TTC549 (cell line): ENCODE measurements around the gene NXPH1.
"Not testable (repeated sequence)": the region's sequence is repeated elsewhere in the genome, so short reads cannot be mapped to it uniquely, and the experiment has no call there.

Experiments
- FAIRE-seq: peaks from 2 replicates; lab custom pipeline; 2012; peaks lifted over from hg19 to GRCh38; lab: Jason Lieb, UNC

Gene NXPH1

DNA sequence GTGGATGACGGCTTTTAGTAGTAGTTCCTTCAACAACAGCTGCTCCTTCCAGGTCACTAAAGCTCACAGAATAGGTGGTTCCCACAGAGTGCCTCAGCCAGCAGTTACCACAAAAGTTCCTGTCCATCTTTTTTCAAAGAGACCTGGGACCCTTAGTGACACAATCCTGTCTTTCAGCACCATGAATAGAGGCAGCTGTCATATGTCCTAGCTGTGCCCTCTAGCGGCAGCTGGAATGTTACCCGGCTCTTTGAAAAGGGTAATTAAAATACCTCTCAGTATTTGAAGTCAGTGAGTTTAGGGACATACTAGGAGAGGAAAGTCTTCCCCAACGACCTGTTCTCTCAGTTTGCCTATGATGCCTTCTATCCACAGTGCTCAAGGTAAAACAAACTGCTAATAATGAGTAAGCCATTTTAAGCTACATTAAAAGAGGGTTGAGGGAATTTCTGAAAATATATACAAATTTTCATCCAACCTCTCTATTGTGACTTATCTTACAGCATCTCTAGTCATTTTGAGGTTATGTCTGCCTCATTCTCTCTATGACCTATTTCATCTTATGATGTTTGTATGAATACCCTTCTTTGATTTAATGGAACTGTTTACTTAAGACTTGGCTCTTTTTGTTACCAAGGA is 290.8 kb downstream of the NXPH1 start:
- no peak for FAIRE-seq

GRCh38 chr7:8731756-8732155 is 298.3 kb downstream of the NXPH1 start:
- not testable (repeated sequence) for FAIRE-seq

GRCh38 chr7:8739837-8740236 is 306.4 kb downstream of the NXPH1 start:
- FAIRE-seq, result no peak

- no peak for FAIRE-seq
Observed at GRCh38 chr7:8742837-8743236, 309.4 kb downstream of the NXPH1 start.

DNA sequence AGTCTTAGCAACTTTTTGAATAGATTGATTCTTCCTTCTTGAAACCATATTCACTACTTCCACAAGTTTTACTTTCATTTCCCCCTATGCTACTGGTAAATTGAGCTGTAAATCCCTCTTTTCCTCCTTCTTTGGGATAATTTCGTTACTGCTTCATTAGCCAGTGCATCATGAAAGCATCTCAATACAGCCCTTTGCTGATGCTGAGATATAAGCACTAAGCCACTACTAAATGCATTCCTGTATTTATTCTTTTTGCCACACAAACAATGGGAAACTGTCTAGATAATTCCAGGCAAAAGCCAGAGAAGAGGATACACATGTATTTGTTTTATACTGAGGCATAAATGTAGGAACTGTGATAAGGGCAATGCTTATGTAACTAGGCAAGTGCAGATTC is 313.9 kb downstream of the NXPH1 start:
- no peak for FAIRE-seq

DNA sequence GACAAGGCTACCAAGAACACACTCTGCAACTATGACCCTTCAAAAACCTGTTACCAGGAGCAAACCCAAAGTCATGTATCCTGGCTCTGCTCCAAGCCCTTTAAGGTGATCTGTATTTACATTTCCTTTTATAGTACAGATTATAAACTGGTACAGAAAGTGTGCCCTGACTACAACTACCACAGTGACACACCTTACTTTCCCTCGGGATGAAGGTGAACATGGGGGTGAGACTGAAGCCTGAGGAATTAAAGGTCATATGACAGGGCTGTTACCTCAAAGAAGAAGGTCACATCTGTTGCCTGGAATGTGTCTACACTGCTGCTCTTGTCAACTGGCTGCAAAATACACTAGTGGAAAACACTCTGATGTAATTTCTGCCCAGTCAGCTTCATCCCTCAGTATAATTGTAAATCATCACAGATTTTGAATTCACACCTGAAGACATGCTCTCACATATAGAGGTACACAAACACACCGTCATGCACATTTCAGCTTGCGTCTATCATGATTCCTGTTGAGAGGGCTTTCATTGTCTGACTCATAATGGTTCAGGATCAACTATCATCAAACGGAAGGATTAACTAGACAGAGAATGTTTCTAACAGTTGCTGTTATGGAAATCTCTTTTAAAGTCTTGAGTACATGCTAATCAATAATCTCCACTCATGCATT is 318.3 kb downstream of the NXPH1 start:
- no peak for FAIRE-seq

DNA sequence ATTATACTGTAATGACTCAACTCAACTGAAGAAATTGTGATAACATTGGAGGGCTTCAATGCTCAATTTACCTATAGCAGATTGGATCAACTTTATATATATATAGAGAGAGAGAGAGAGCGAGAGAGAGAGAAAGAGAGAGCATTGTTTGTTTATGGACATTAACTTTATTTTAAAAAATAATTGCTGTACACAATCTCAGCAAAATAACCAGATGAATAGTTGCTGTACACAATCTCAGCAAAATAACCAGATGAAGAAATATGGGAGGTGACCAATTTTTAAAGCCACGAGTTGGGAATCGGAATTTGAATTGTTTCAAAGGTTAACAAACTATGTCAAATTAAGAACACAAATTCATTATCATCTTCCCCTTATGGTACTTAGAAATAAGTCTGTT is 319.9 kb downstream of the NXPH1 start:
- FAIRE-seq, result no peak

DNA sequence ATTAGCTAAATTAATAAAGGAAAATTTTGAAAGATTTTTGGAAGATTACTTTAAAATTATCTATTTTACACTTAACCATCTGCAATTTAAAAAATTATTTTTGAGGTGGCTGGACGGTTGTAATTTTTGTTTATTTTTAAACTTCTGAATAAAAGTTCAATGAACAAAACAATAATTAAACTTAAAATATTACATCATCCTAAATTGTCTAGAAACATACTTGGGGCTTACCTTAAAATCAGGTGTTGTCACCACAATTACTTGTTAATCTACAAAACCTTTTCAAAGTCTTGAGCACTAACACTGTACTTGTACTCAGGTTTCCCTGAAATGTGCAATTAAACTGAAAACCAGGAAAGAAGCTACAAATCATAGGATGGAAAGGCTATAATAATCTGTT is 328.3 kb downstream of the NXPH1 start:
- no peak for FAIRE-seq

- FAIRE-seq, result no peak
Observed at GRCh38 chr7:8762803-8763202, 329.4 kb downstream of the NXPH1 start.

- no peak for FAIRE-seq
Observed at GRCh38 chr7:8765374-8765773, 332.0 kb downstream of the NXPH1 start.

DNA sequence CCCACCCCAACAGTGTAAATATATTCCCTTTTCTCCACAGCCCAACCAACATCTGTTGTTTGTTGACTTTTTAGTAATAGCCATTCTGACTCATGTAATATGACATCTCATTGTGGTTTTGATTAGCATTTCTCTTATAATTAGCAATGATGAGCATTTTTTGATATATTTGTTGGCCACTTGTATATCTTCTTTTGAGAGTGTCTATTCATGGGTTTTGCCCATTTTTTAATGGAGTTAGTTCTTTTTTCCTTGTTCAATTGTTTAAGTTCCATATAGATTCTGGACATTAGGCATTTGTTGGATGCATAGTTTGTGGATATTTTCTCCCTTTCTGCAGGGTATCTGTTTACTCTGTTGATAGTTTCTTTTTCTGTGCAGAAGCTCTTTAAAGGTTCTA is 340.1 kb downstream of the NXPH1 start:
- FAIRE-seq, result no peak

DNA sequence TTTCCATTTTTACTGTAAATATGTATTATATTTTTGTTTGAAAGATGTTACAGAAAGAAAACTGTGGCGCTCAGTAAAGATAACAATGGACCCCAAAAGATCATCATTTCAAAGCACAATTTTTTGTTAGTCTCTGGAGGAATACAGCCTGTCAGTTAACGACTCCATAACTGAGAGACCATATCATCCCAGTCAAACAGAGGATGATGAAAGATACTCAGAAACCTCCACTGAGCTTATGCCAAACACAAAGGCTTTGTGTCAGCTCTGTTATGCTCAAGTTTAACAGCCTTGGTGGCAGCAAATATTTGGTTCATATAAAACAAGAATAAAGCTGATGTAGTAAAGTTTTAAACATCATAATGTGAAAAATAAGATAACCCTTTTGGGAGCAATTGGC is 345.1 kb downstream of the NXPH1 start:
- FAIRE-seq, result no peak

- FAIRE-seq, result no peak
Observed at GRCh38 chr7:8781166-8781565, 347.8 kb downstream of the NXPH1 start.

GRCh38 chr7:8783229-8783628 is 349.8 kb downstream of the NXPH1 start:
- FAIRE-seq, result no peak

DNA sequence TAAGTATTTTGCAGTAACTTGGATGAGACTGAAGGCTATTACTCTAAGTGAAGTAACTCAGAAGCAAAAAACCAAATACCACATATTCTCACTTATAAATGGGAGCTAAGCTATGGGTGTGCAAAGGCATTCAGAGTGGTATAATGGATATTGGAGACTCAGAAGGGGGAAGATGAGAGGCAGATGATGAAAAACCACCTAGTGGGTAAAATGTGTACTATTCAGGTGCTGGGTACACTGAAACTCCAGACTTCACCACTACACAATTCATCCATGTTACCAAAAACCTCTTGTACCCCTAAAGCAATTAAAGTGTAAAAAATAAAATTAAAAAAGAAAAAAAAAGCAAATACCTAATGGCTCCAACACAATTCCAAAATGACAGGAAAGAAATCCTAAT is 351.7 kb downstream of the NXPH1 start:
- no peak for FAIRE-seq

DNA sequence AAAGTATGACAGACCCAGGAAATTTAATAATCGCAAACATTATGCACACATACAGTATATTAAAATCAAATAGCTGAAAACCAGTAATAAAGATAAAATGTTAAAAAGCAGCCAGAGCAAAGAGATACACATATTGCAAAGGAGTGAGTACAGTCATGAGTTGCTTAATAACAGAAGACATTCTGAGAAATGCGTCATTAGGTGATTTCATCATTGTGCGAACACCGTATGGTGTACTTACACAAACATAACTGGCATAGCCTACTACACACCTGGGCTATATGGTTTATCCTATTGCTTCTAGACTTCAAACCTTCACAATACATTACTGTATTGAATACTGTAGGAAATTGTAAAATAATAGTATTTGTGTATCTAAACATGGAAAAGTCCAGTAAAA is 367.6 kb downstream of the NXPH1 start:
- FAIRE-seq, result no peak
